Measurements from ENCODE around the gene ADCK1.

DNA sequence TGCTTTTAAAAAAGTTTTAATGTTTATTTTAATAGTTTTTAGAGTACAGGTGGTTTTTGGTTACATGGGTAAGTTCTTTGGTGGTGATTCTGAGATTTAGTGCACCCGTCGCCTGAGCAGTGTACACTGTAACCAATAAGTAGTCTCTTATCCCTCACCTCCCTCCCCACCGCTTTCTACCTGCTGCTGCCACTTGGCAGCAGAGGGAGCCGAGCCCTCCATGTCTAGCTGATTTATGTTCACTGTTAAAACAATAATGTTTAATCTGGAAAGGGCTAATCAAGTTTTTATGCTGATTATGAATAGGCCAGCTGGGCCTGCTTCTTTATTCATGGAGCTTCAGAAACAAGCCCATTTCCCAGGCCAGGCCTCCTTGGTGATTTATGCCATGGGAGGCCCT, 73.1 kb downstream of the ADCK1 start:
- no peak for TF ChIP-seq EZH2 (IDR thresholded peaks at IDR 0.05; ENCODE audit: low read depth, unreplicated experiment)
- TF ChIP-seq, protein P1, sequence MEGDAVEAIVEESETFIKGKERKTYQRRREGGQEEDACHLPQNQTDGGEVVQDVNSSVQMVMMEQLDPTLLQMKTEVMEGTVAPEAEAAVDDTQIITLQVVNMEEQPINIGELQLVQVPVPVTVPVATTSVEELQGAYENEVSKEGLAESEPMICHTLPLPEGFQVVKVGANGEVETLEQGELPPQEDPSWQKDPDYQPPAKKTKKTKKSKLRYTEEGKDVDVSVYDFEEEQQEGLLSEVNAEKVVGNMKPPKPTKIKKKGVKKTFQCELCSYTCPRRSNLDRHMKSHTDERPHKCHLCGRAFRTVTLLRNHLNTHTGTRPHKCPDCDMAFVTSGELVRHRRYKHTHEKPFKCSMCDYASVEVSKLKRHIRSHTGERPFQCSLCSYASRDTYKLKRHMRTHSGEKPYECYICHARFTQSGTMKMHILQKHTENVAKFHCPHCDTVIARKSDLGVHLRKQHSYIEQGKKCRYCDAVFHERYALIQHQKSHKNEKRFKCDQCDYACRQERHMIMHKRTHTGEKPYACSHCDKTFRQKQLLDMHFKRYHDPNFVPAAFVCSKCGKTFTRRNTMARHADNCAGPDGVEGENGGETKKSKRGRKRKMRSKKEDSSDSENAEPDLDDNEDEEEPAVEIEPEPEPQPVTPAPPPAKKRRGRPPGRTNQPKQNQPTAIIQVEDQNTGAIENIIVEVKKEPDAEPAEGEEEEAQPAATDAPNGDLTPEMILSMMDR (conservative IDR thresholded peaks at IDR 0.05; ENCODE audit: low read depth in 2 of 2), result peak in 1 of 2 experiments; percentile 13; a peak in 1 of 4 replicates
- no peak for TF ChIP-seq EZH2phosphoT487 (IDR thresholded peaks at IDR 0.05; ENCODE audit: unreplicated experiment)
- no peak for TF ChIP-seq REST (IDR thresholded peaks at IDR 0.05; ENCODE audit: unreplicated experiment)
- no peak for TF ChIP-seq POLR2AphosphoS5 (IDR thresholded peaks at IDR 0.05; ENCODE audit: low read depth)
- no peak for TF ChIP-seq CREB1 (CRISPR knock-in tag; IDR thresholded peaks at IDR 0.05; ENCODE audit: low read depth)
- TF ChIP-seq JUNB (IDR thresholded peaks at IDR 0.05; ENCODE audit: unreplicated experiment), result no peak
- TF ChIP-seq NANOG (IDR thresholded peaks at IDR 0.05; ENCODE audit: borderline replicate concordance), result no peak
